NCI-H1436 treated with DMSO at 0.1 percent for 48 hours (cell line): ENCODE results near the gene GSG1L.
"Not testable (repeated sequence)": the region's sequence is repeated elsewhere in the genome, so short reads cannot be mapped to it uniquely, and the experiment has no call there.

Experiments
- DNase-seq: peaks from one replicate; lab custom pipeline; 2025; lab: John Stamatoyannopoulos, UW

Gene GSG1L

GRCh38 chr16:27899736-27900135 is 163.8 kb downstream of the GSG1L start:
- no peak for DNase-seq

- no peak for DNase-seq
Measured at GRCh38 chr16:27894386-27894785, 169.1 kb downstream of the GSG1L start.

GRCh38 chr16:27892879-27893278 is 170.6 kb downstream of the GSG1L start:
- DNase-seq: no peak

GRCh38 chr16:27890866-27891265 is 172.6 kb downstream of the GSG1L start:
- DNase-seq: no peak

GRCh38 chr16:27890006-27890405 is 173.5 kb downstream of the GSG1L start:
- no peak for DNase-seq

GRCh38 chr16:27883576-27883975 is 179.9 kb downstream of the GSG1L start:
- no peak for DNase-seq

GRCh38 chr16:27880287-27880686 is 183.2 kb downstream of the GSG1L start:
- DNase-seq: no peak

- no peak for DNase-seq
Measured at GRCh38 chr16:27879601-27880247, 183.8 kb downstream of the GSG1L start.

- not testable (repeated sequence) for DNase-seq
Measured at GRCh38 chr16:27872627-27873026, 190.9 kb downstream of the GSG1L start.

GRCh38 chr16:27870116-27870798 is 193.3 kb downstream of the GSG1L start:
- DNase-seq: no peak

GRCh38 chr16:27869411-27869810 is 194.1 kb downstream of the GSG1L start:
- no peak for DNase-seq

GRCh38 chr16:27868180-27868579 is 195.3 kb downstream of the GSG1L start:
- no peak for DNase-seq

GRCh38 chr16:27867122-27868110 is 196.1 kb downstream of the GSG1L start:
- DNase-seq: no peak

GRCh38 chr16:27863377-27863776 is 200.1 kb downstream of the GSG1L start:
- DNase-seq: no peak

- no peak for DNase-seq
Measured at GRCh38 chr16:27862953-27863352, 200.6 kb downstream of the GSG1L start.

- DNase-seq: no peak
Measured at GRCh38 chr16:27860091-27860490, 203.4 kb downstream of the GSG1L start.

GRCh38 chr16:27859020-27859419 is 204.5 kb downstream of the GSG1L start:
- no peak for DNase-seq

- no peak for DNase-seq
Measured at GRCh38 chr16:27853651-27854050, 209.9 kb downstream of the GSG1L start.

GRCh38 chr16:27853101-27853500 is 210.4 kb downstream of the GSG1L start:
- DNase-seq: no peak

GRCh38 chr16:27852681-27853080 is 210.8 kb downstream of the GSG1L start:
- no peak for DNase-seq

GRCh38 chr16:27852116-27852515 is 211.4 kb downstream of the GSG1L start:
- no peak for DNase-seq

- no peak for DNase-seq
Measured at GRCh38 chr16:27851586-27851985, 211.9 kb downstream of the GSG1L start.

GRCh38 chr16:27849621-27850020 is 213.9 kb downstream of the GSG1L start:
- DNase-seq: no peak
